ENCODE measurements around the gene IL15RA. TPM values are rescaled to one million over a fixed set of nuclear protein-coding genes. Genes with fewer than 3 reads are reported as not detected.

IL15RA gene
- total and polyA plus RNA-seq, 10 of the 15 experiments (the other 5 are each of a cell fraction or from before 2014, with no cell fraction given) = 2.0 to 14.8 (median 12.1) TPM

- TF ChIP-seq PRDM15 (CRISPR knock-in tag; IDR thresholded peaks at IDR 0.05) (no peak), HSF1 (IDR thresholded peaks at IDR 0.05; ENCODE audit: low read depth, low read length) (no peak), CBFB (IDR thresholded peaks at IDR 0.05; ENCODE audit: low read depth) (no peak), CBX3 (IDR thresholded peaks at IDR 0.05; ENCODE audit: borderline replicate concordance, low read depth) (no peak), CREB1 (IDR thresholded peaks at IDR 0.05; ENCODE audit: low read depth) (peak; percentile 60; the same call in 1 of the 2 replicates), SIN3A (IDR thresholded peaks at IDR 0.05; ENCODE audit: low read depth, low read length) (no peak), MTA2 (IDR thresholded peaks at IDR 0.05; ENCODE audit: low read depth) (no peak; the same call in none of the 2 replicates), KDM1A (IDR thresholded peaks at IDR 0.05; ENCODE audit: borderline replicate concordance) (no peak), ZNF622 (IDR thresholded peaks at IDR 0.05) (no peak), POU2F2 (IDR thresholded peaks at IDR 0.05; ENCODE audit: borderline replicate concordance, low read depth, low read length) (no peak; the same call in 2 of the 3 replicates), TCF3 (IDR thresholded peaks at IDR 0.05; ENCODE audit: borderline replicate concordance, insufficient read depth, low read depth, low read length) (no peak), GABPA (IDR thresholded peaks at IDR 0.05; ENCODE audit: low read depth) (no peak), MYB (IDR thresholded peaks at IDR 0.05; ENCODE audit: borderline replicate concordance, low read depth, low read length) (no peak), NFIC (IDR thresholded peaks at IDR 0.05; ENCODE audit: low read depth, low read length) (peak; percentile 54; the same call in 1 of the 2 replicates), SMAD1 (IDR thresholded peaks at IDR 0.05; ENCODE audit: low read depth, partially characterized antibody) (no peak), ZBTB33 (IDR thresholded peaks at IDR 0.05) (no peak; the same call in 1 of the 2 replicates), FOXM1 (IDR thresholded peaks at IDR 0.05; ENCODE audit: low read depth, low read length) (peak; percentile 50; the same call in 1 of the 2 replicates), PBX3 (IDR thresholded peaks at IDR 0.05; ENCODE audit: insufficient replicate concordance, low read depth, low read length) (no peak), NKRF (conservative IDR thresholded peaks at IDR 0.05) (0 out of 2 replicates have a peak, but pooled peaks have one; percentile 4)
These were observed 1.5 kb downstream of the IL15RA start (continued) for GRCh38 chr10:5975641-5976473.

Measured in GM12878 (cell line).